Body of pancreas (tissue), 4 donors: ENCODE results near the gene ENPP6. TPM values are rescaled to one million over a fixed set of nuclear protein-coding genes. Genes with fewer than 3 reads are reported as not detected.

Experiments
- ATAC-seq: fragments of 150-250 bp; one replicate; pipeline ENCODE4 v1.9.1; 2016
- DNase-seq, 4 donors: peaks; one replicate each; pipeline ENCODE4 v3.0.0-alpha.2; 2019
- H3K27ac ChIP-seq, 4 donors: fragments of 200-600 bp; sonication (generic); 1 replicate in 3 of 4; 2 replicates in 1 of 4; pipeline versions ENCODE4 v1.5.1 to v1.6.1; 2016 to 2019; ENCODE audit warnings: mild to moderate bottlenecking in 1 of 4, mixed read lengths in 1 of 4, moderate library complexity in 1 of 4
- H3K27me3 ChIP-seq, 2 donors: fragments of 200-600 bp; sonication (generic); one replicate each; pipeline ENCODE4 v1.6.0; 2016; ENCODE audit warnings: mild to moderate bottlenecking in 1 of 2
- H3K36me3 ChIP-seq, 2 donors: fragments of 200-600 bp; sonication (generic); replicated peaks in 1 of 2; 2 replicates each; pipeline ENCODE4 v1.5.1; 2016; ENCODE audit warnings: low read depth in 2 of 2; ENCODE audit not compliant: insufficient read depth in 1 of 2
- H3K4me1 ChIP-seq: fragments of 200-600 bp; sonication (generic); one replicate; pipeline ENCODE4 v1.6.0; 2016
- H3K4me3 ChIP-seq, 2 donors: fragments of 200-600 bp; sonication (generic); 1 replicate in 1 of 2; 2 replicates in 1 of 2; pipeline ENCODE4 v1.5.1; 2016 to 2019
- H3K9me3 ChIP-seq, 3 donors: fragments of 200-600 bp; sonication (generic); 1 replicate in 2 of 3; 2 replicates in 1 of 3; pipeline ENCODE4 v1.5.1; 2016
- CTCF ChIP-seq, 7 experiments: fragments of 450-650 bp in 4 of 7; fragments of 200-600 bp in 3 of 7; sonication (generic) in 3 of 7; IDR thresholded peaks; one replicate each; pipeline ENCODE4 v1.5.1; 2016 to 2019; ENCODE audit warnings: antibody characterized with exemption in 7 of 7
- POLR2A ChIP-seq, 3 donors: fragments of 450-650 bp; IDR thresholded peaks; one replicate each; pipeline ENCODE4 v1.6.1; 2016; ENCODE audit warnings: antibody characterized with exemption in 3 of 3, mild to moderate bottlenecking in 2 of 3
- WGBS, 2 donors: methylation state at CpG; one replicate each; pipeline ENCODE4 v1.1.5; 2017; 5-methylcytosine and 5-hydroxymethylcytosine counted together
- intact Hi-C: fragments of 100-400 bp; cut with DNase I; formaldehyde crosslinking; loops from one replicate; pipeline ENCODE4 v1.15.1; 2023
- total RNA-seq, 2 donors: library from RNA; depleted of rRNA; stranded (reverse); fragments of >200 nt; gene quantifications; one replicate each; pipeline ENCODE4 v1.1.0, GENCODE V29; 2016

ENPP6 gene
- total RNA-seq, 2 donors from 2014 or later, result not detected

- no peaks in the 10 kb centered on the region for H3K9me3 ChIP-seq
- H3K4me1 ChIP-seq, result peaks cover 14% of the 10 kb centered on the region
- H3K27ac ChIP-seq, result no peak overlapping the region
- H3K27me3 ChIP-seq, result no peaks in the 10 kb centered on the region
- ATAC-seq, result peak; percentile 39
- WGBS, 2 donors, result 76 to 82% methylated on average over 7 of the region's 7 CpGs
- no peaks in the 10 kb centered on the region for H3K36me3 ChIP-seq
- no peak for TF ChIP-seq POLR2A (IDR thresholded peaks at IDR 0.05)
- no peak for TF ChIP-seq CTCF (IDR thresholded peaks at IDR 0.05)
- intact Hi-C loops, result no loop called here
- no peak overlapping the region for H3K4me3 ChIP-seq
- no peak for DNase-seq
Observed at GRCh38 chr4:184154199-184154598, 63.5 kb downstream of the ENPP6 start.

GRCh38 chr4:184153781-184154180 is 63.9 kb downstream of the ENPP6 start:
- H3K27ac ChIP-seq, result no peak overlapping the region
- TF ChIP-seq POLR2A (IDR thresholded peaks at IDR 0.05), result no peak
- no peak for TF ChIP-seq CTCF (IDR thresholded peaks at IDR 0.05)
- ATAC-seq, result no peak
- no peak overlapping the region for H3K4me3 ChIP-seq
- H3K27me3 ChIP-seq, result no peaks in the 10 kb centered on the region
- no peaks in the 10 kb centered on the region for H3K9me3 ChIP-seq
- H3K36me3 ChIP-seq, result no peaks in the 10 kb centered on the region
- H3K4me1 ChIP-seq, result peaks cover 14% of the 10 kb centered on the region
- intact Hi-C loops, result no loop called here
- WGBS, 2 donors, result 84 to 91% methylated on average over 5 of the region's 5 CpGs
- no peak for DNase-seq

GRCh38 chr4:184151988-184152485 is 65.6 kb downstream of the ENPP6 start:
- H3K4me3 ChIP-seq, result no peak overlapping the region
- no peak for ATAC-seq
- H3K9me3 ChIP-seq, result no peaks in the 10 kb centered on the region
- 86 to 92% methylated on average over 11 to 13 of the region's 13 CpGs for WGBS, 2 donors
- intact Hi-C loops, result no loop called here
- DNase-seq, result no peak
- TF ChIP-seq POLR2A (IDR thresholded peaks at IDR 0.05), result no peak
- no peak for TF ChIP-seq CTCF (IDR thresholded peaks at IDR 0.05)
- peaks cover 14% of the 10 kb centered on the region for H3K4me1 ChIP-seq
- H3K36me3 ChIP-seq, result no peaks in the 10 kb centered on the region
- H3K27ac ChIP-seq, result no peak overlapping the region
- no peaks in the 10 kb centered on the region for H3K27me3 ChIP-seq

- Histone ChIP-seq H3K4me1 (peaks cover 14% of the 10 kb centered on the region), H3K36me3 (no peaks in the 10 kb centered on the region), H3K9me3 (no peaks in the 10 kb centered on the region), H3K4me3 (no peak overlapping the region), H3K27me3 (no peaks in the 10 kb centered on the region), H3K27ac (peak overlapping the region in 3 of 4 donors; percentile 25 to 66 (median 52))
- no peak for TF ChIP-seq CTCF (IDR thresholded peaks at IDR 0.05)
- no peak for TF ChIP-seq POLR2A (IDR thresholded peaks at IDR 0.05)
- intact Hi-C loops, result no loop called here
- peak in 2 of 4 donors; percentile 34 to 55 for DNase-seq
- WGBS, 2 donors, result 30% methylated on average over 7 of the region's 7 CpGs
- ATAC-seq, result peak; percentile 75
Observed at GRCh38 chr4:184150102-184150839, 67.4 kb downstream of the ENPP6 start.
